Peyer's patch (tissue), 4 donors: ENCODE data around the gene C9orf43.
A peak's percentile ranks its signal among the peaks of the same experiment; 100 is the strongest.

Source experiments
- POLR2A ChIP-seq, 2 donors: fragments of 450-650 bp; IDR thresholded peaks; one replicate each; pipeline ENCODE4 v1.5.1; 2017; ENCODE audit warnings: antibody characterized with exemption in 2 of 2, mild to moderate bottlenecking in 2 of 2, moderate library complexity in 2 of 2
- TF ChIP-seq, protein P1 (sequence below), 6 experiments: fragments of 450-650 bp in 4 of 6; fragments of 200-600 bp in 2 of 6; sonication (generic) in 1 of 6; IDR thresholded peaks; one replicate each; pipeline ENCODE4 v1.5.1; 2017 to 2019; ENCODE audit warnings: antibody characterized with exemption in 6 of 6, mild to moderate bottlenecking in 3 of 6, moderate library complexity in 1 of 6

DNA sequence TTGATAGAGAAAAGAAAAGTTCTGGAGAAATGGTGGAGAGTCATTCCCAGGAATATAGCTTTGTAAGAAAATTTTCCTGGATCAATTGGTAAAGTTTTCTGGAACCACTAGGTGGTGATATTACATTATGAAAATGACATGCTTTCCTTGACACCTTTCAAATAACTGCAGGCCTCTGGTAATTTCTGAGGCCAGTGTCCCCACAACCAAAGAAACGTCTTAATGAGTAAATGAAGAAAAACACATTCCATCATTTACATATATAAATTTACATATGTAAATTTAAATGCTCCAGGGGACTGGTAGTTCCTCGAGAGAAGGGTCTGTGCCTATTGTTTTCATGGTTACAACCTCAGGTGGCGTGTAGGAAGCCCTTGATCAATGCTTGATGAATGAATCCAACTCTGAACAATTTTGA lies 35.8 kb downstream of the C9orf43 start:
- no peak for TF ChIP-seq POLR2A (IDR thresholded peaks at IDR 0.05)
- TF ChIP-seq, protein P1, sequence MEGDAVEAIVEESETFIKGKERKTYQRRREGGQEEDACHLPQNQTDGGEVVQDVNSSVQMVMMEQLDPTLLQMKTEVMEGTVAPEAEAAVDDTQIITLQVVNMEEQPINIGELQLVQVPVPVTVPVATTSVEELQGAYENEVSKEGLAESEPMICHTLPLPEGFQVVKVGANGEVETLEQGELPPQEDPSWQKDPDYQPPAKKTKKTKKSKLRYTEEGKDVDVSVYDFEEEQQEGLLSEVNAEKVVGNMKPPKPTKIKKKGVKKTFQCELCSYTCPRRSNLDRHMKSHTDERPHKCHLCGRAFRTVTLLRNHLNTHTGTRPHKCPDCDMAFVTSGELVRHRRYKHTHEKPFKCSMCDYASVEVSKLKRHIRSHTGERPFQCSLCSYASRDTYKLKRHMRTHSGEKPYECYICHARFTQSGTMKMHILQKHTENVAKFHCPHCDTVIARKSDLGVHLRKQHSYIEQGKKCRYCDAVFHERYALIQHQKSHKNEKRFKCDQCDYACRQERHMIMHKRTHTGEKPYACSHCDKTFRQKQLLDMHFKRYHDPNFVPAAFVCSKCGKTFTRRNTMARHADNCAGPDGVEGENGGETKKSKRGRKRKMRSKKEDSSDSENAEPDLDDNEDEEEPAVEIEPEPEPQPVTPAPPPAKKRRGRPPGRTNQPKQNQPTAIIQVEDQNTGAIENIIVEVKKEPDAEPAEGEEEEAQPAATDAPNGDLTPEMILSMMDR (IDR thresholded peaks at IDR 0.05) = peak; percentile 38 to 90 (median 71)
